KMS-11 (cell line): ENCODE results near the gene SH3PXD2B.

Experiments
- H2AFZ ChIP-seq: fragments of 200-600 bp; sonication (generic); 2 replicates; pipeline ENCODE4 v1.6.1; 2016; ENCODE audit warnings: antibody characterized with exemption, mixed run types, low read depth
- H3K27ac ChIP-seq: fragments of 200-600 bp; sonication (generic); 2 replicates; pipeline ENCODE4 v1.6.1; 2016; ENCODE audit warnings: mild to moderate bottlenecking, mixed run types
- H3K27me3 ChIP-seq: fragments of 200-600 bp; sonication (generic); 2 replicates; pipeline ENCODE4 v1.6.1; 2017; ENCODE audit warnings: mild to moderate bottlenecking, low read depth, mixed run types, moderate library complexity; ENCODE audit not compliant: insufficient read depth
- H3K36me3 ChIP-seq: fragments of 200-600 bp; sonication (generic); 2 replicates; pipeline ENCODE4 v1.6.1; 2017; ENCODE audit warnings: mild to moderate bottlenecking, mixed run types; ENCODE audit not compliant: insufficient read depth
- H3K4me1 ChIP-seq: fragments of 200-600 bp; sonication (generic); 2 replicates; pipeline ENCODE4 v1.6.1; 2016; ENCODE audit warnings: mild to moderate bottlenecking, low read depth, mixed run types; ENCODE audit not compliant: poor library complexity, severe bottlenecking
- H3K4me2 ChIP-seq: fragments of 200-600 bp; sonication (generic); 2 replicates; pipeline ENCODE4 v1.7.0; 2016; ENCODE audit warnings: mild to moderate bottlenecking, mixed run types
- H3K4me3 ChIP-seq: fragments of 200-600 bp; sonication (generic); IDR thresholded peaks from 2 replicates; pipeline ENCODE4 v1.6.1; 2017; ENCODE audit warnings: low read depth, low read length, mixed read lengths; ENCODE audit not compliant: insufficient read depth
- H3K79me2 ChIP-seq: fragments of 200-600 bp; sonication (generic); 2 replicates; pipeline ENCODE4 v1.6.1; 2016; ENCODE audit warnings: low read depth, mixed run types; ENCODE audit not compliant: insufficient read depth
- H3K9ac ChIP-seq: fragments of 200-600 bp; sonication (generic); 2 replicates; pipeline ENCODE4 v1.6.1; 2016; ENCODE audit warnings: mild to moderate bottlenecking, mixed run types
- H4K20me1 ChIP-seq: fragments of 200-600 bp; sonication (generic); 2 replicates; pipeline ENCODE4 v1.6.1; 2016; ENCODE audit warnings: mild to moderate bottlenecking, mixed run types; ENCODE audit not compliant: insufficient read depth
- CTCF ChIP-seq: fragments of 200-600 bp; sonication (generic); conservative IDR thresholded peaks from 2 replicates; pipeline ENCODE4 v1.6.1; 2017; ENCODE audit warnings: low read depth, mild to moderate bottlenecking, antibody characterized with exemption, low read length, moderate library complexity, mixed read lengths

Gene SH3PXD2B

DNA sequence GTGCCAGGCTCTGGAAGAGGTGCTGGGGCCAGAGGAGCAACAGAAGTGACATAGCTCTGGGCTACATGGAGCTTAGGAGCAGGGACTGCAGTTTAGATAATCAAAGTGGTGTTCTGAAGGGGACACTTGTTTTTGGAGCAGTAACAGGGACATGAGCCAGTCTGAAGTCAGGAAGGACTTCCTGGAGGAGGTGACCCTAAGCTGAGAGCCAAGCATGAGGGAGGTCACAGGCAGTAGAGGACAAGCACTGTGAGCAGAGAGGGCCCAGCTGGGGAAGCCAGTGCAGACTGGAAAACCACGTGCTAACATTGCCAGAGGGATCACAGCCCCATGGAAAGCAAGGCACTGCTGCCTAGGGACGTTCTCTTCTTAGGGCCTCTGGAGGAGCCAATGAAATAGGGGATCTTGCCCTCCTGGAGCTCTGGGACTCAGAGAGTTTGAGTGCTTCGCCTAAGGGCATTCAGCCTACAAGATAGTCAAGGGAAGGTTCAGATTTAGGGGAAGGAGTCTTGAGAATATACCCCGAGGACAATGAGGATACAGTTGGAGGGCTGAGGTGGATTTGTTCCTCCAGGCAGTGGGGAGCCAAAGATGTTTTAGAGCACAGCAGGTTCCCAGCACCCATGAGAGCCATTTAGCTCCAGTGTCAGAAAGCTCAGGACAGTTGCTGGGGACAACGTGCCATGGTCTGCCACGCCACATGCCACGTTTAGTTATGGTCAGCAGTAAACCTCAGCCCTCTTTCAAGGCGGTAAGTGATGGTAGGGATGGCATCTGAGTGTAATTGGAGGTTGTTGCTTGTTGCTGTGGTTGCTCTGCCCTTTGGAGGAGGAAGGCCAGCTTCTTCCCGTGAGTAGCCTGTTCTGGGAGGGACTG lies 40.5 kb upstream of the SH3PXD2B start:
- no peak for TF ChIP-seq CTCF
- H3K9ac ChIP-seq = no peak overlapping the region
- no peak overlapping the region for H3K27ac ChIP-seq
- no peaks in the 10 kb centered on the region for H3K4me1 ChIP-seq
- H4K20me1 ChIP-seq = no peaks in the 10 kb centered on the region
- no peaks in the 10 kb centered on the region for H3K27me3 ChIP-seq
- no peak overlapping the region for H3K4me2 ChIP-seq
- H2AFZ ChIP-seq = no peak overlapping the region
- no peak overlapping the region for H3K4me3 ChIP-seq
- H3K36me3 ChIP-seq = no peaks in the 10 kb centered on the region
- H3K79me2 ChIP-seq = no peaks in the 10 kb centered on the region

DNA sequence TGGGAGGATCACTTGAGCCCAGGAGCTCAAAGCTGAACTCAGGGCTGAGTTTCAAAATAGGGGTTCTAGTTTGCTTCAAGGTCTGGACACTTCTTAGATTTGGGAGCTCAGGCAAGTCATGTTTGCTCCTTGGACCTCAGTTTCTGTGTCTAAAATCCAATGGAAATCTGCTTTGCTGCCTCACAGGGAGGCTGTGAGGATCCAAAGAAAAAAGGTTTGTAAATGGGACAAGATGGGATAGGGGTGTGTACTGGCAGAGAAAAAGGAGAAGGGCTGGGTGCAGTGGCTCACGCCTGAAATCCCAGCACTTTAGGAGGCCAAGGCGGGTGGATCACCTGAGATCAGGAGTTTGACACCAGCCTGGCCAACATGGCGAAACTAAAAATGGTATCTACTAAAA lies 39.6 kb upstream of the SH3PXD2B start:
- Histone ChIP-seq H3K79me2 (no peaks in the 10 kb centered on the region), H3K9ac (no peak overlapping the region), H3K4me3 (no peak overlapping the region), H2AFZ (no peak overlapping the region), H4K20me1 (no peaks in the 10 kb centered on the region), H3K4me2 (no peak overlapping the region), H3K27ac (no peak overlapping the region), H3K4me1 (no peaks in the 10 kb centered on the region), H3K36me3 (no peaks in the 10 kb centered on the region), H3K27me3 (no peaks in the 10 kb centered on the region)
- TF ChIP-seq CTCF = no peak

DNA sequence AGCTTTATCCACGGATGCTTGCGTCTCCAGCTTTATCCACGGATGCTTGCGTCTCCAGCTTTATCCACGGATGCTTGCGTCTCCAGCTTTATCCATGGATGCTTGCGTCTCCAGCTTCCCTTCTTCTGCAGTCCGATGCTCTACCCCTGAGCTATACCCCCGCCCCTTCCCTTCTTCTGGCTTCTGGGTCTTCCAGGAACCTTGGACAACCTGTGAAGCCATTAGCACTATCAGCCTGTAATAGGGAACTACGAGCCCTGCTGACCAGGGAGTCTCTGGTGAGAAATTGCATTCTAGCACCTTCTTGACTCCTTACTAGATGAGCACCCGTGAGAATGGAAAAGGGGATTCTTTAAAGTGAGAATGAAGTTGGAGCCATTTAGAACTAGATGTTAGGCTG lies 39.1 kb upstream of the SH3PXD2B start:
- no peak for TF ChIP-seq CTCF
- Histone ChIP-seq H3K27ac (no peak overlapping the region), H3K4me3 (no peak overlapping the region), H3K79me2 (no peaks in the 10 kb centered on the region), H3K4me2 (no peak overlapping the region), H3K27me3 (no peaks in the 10 kb centered on the region), H3K36me3 (no peaks in the 10 kb centered on the region), H2AFZ (no peak overlapping the region), H3K9ac (no peak overlapping the region), H3K4me1 (no peaks in the 10 kb centered on the region), H4K20me1 (no peaks in the 10 kb centered on the region)

DNA sequence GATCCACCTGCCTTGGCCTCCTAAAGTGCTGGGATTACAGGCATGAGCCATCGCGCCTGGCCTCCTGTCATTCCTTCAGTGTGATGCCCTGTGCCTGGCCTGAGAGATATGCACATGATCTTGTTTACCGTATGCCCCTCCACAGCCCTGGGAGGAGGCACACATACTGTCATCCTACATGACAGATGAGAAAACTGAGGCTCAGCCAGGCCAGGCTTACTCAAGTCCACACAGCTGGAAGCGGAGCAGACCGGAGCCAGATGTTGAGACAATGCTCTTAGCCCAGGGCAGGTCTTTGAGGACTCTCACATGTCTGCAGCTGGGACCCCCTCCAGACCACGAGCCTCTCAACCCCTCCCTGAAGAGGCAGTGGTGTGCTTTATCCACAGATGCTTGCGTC lies 38.7 kb upstream of the SH3PXD2B start:
- H3K27ac ChIP-seq = no peak overlapping the region
- no peaks in the 10 kb centered on the region for H3K36me3 ChIP-seq
- H3K4me3 ChIP-seq = no peak overlapping the region
- H3K9ac ChIP-seq = no peak overlapping the region
- H3K27me3 ChIP-seq = no peaks in the 10 kb centered on the region
- no peaks in the 10 kb centered on the region for H3K4me1 ChIP-seq
- H3K4me2 ChIP-seq = no peak overlapping the region
- no peaks in the 10 kb centered on the region for H4K20me1 ChIP-seq
- no peak for TF ChIP-seq CTCF
- no peaks in the 10 kb centered on the region for H3K79me2 ChIP-seq
- no peak overlapping the region for H2AFZ ChIP-seq
